Activated effector memory CD4-positive, alpha-beta T cell treated with Interleukin-2 at 50 U/mL for 16 hours (primary cell): ENCODE results near the gene TSPAN5.

Source experiments
- DNase-seq: peaks from one replicate; pipeline ENCODE4 v3.0.0-alpha.2; 2020

TSPAN5 gene

DNA sequence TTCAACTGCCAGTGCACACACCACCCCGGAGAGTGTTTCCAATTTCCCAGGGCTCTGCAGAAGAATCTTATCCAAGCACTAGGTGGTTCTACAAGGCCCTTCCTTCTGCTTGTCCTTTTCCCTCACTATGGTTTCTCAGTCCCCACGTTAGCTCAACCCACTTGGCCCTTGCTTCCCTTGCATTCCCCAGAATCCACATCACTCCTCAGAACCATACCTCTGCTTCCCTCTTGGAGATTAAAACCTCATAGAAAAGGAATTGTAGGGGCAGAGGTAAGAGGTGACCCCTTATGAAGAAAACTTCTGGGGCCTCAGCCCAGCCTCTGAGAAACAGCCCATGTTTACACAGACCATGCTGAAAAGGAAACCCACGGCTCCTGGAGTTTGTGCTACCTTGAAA, 42.4 kb downstream of the TSPAN5 start:
- no peak for DNase-seq

- no peak for DNase-seq
Measured at GRCh38 chr4:98614662-98615061, 43.7 kb downstream of the TSPAN5 start.

- DNase-seq, result no peak
Measured at GRCh38 chr4:98614094-98614493, 44.3 kb downstream of the TSPAN5 start.

DNA sequence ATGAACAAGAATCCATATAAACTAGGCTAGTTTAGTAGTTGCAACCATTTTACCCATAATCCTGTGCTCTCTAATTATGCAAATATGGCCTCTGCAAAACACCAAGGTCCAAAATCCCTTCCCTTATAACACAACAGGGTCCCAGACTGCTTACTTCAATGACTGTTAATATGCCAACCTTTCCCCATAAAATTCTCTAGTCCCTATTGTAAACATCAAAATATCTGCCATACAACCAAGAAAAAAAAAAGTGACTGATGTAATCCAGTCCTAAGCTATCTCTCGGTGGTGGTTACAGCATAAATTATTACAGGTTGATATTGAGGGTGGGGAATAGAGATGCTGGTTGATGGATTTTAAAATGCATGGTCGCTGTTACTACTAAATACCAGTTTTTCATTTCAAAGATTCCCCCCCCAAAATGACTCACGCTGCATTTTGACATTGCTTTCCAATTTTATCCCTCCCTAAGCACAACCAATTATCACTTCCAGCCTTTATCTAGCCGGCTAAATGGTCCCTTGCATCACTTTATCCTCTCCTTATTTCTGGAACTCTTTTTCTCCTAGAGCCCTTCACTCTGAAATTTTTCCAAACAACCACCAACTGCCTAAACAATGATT, 44.8 kb downstream of the TSPAN5 start:
- no peak for DNase-seq

GRCh38 chr4:98612318-98613250, 45.8 kb downstream of the TSPAN5 start:
- no peak for DNase-seq

DNA sequence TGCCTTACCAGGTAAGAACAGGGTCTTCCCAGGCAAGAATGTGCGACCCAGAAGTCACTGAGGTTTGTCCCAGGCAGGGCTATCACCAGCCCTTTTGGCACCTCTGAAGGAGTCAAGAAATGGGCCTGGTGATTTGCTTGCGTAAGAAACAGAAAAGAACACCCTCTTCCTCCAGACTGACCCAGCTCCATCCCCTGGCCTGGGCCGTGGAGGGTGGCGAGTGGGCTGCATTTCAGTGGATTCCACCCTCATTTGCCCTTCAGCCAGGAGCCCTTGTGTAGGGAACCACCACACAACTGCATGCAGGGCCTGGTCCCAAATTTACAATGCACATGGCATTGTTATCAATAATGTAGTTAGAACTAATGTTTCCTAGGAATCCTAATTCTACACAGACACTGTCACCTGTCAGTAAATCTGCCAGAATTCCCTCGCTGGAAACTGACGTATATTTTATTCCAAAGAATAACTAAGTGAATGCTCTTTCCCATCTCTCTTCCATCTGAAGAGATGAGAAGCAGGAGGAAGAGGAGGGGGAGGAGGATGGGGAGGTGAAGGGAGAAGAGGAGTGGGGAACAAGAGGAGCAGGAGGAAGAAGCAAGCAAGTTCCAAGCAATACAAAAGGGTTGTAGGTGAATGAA, 46.6 kb downstream of the TSPAN5 start:
- no peak for DNase-seq

- DNase-seq, result no peak
Measured at GRCh38 chr4:98610926-98611676, 47.3 kb downstream of the TSPAN5 start.

- no peak for DNase-seq
Measured at GRCh38 chr4:98610431-98610830, 48.0 kb downstream of the TSPAN5 start.

GRCh38 chr4:98609934-98610333, 48.5 kb downstream of the TSPAN5 start:
- no peak for DNase-seq

DNA sequence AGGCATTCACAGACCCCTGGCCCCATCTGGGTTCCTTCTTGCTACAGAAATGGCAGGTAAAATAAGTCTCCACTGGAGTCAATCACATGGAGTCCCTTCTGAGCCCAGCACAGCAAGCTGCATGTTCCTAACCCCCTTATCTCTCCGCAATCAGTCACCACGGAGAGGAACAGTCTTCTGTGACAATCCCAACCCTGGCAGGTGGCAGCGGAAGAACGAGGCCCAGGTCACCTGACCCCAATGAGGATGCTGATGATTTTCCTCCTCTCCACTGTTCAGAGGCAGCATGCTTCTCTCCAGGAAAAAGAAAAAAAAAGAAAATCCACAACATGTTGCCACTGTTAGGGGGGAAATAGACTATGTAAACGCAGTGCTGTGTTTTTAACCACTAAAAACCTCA, 50.1 kb downstream of the TSPAN5 start:
- no peak for DNase-seq

- no peak for DNase-seq
Measured at GRCh38 chr4:98606894-98607293, 51.5 kb downstream of the TSPAN5 start.

DNA sequence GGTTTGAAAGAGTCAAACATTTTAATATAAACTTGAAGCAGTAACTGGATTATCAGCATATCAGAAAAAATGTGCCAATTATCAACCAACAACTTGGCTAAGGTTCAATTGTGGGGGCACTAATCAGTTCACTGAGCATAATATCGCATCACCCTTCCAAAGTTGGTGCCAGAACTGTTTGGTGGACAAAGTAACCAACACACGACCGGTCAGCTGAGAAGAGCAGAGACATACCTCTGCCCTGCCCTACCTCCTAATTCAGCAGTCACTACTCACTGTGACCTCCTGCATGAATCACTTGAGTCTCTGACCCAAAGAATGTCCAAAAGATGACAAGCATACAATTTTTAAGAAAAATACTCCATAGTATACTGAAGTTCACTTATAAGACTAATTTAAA, 53.2 kb downstream of the TSPAN5 start:
- no peak for DNase-seq

DNA sequence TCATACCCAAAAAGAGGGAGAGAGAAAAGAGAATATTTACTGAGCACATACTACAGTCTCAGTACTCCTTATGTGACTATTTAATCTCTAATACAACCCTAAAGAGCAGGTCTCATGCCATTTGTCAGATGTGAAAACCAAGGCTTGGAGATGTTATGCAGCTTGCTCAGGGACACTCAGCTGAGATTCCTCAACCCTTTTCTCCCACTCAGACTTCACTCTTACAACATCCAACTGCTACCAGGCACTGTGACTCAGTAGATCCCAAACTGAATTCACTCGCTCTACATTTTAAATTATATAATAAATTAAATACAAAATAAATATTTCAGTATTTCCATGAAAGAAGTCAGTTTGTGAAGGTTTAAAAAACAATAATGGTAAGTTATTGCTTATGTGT, 53.7 kb downstream of the TSPAN5 start:
- DNase-seq, result no peak

GRCh38 chr4:98603683-98604521, 54.5 kb downstream of the TSPAN5 start:
- no peak for DNase-seq

DNA sequence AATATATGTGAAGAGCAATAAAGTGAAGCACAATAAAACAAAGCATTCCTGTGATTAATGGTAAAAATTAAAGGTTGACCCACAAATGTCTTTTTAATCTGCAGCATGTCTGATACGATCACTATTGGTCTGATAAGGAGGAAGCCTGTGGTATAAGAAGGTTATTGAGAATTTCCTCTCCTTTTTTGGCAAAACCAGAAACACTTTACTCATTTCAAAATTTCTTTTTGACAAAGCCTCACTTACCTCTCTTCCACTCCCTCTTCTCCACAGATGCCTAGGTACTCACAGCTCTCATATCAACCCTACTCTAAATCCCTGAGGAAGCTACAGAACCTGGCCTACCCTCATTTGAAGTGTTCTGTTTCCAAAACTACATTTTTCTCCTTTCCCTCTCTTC, 56.1 kb downstream of the TSPAN5 start:
- no peak for DNase-seq

- DNase-seq, result no peak
Measured at GRCh38 chr4:98601708-98602107, 56.7 kb downstream of the TSPAN5 start.

GRCh38 chr4:98599617-98600205, 58.7 kb downstream of the TSPAN5 start:
- DNase-seq, result no peak

DNA sequence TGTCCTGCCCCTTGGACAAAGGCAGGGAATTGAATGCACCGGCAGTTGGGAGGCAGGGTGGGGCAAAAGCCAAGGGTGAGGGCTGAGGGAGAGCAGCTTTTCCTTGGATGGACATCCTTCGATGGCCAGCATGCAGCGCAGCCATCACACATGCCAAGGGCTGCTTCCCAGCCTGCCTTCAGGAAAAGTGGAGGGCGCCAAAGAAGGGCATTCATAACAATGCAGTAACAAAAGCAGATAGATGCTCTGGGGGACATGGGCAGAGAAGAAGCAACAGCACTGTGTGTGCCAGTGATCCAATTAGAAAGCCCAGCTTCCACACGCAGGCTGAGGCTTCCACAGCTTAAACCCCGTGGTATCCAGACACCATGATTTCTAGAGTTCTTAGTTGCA, 71.5 kb downstream of the TSPAN5 start:
- DNase-seq, result no peak

GRCh38 chr4:98586291-98586961, 72.0 kb downstream of the TSPAN5 start:
- DNase-seq, result no peak

DNA sequence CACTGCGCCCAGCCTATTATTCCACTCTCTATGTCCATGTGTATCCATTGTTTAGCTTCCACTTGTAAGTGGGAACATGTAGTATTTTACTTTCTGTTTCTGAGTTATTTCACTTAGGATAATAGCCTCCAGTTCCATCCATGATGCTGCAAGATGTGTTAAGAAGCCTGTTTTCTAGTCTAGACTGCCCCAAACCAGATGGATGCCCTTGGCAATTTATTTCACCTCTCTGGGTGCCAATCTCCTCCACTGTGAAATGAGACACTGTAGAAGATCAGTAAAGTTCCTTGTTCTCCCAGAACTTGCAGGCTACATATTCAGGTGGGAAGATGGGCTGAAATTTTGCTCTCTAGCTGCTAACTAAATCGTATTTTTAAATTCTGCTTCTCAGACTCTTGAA, 72.8 kb downstream of the TSPAN5 start:
- DNase-seq, result no peak

DNA sequence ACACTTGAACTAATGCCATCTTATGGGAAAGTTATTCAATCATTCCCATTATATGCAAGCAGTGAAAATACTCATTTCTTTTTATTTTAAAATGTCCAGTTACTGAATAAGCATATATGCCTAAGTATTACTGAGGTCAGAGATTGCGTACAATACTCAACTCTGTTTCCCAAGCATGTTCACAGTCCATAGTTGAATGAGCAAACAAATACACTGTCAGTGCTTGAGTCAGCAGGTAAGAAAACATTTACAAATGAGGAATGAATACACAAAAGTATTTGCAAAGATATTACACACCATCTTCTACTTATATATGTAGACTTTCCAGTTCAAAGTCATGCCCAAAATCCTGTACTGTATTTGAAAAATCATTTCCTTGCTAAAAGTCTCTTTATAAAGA, 74.1 kb downstream of the TSPAN5 start:
- DNase-seq, result no peak
